Naive thymus-derived CD8-positive, alpha-beta T cell (primary cell): ENCODE measurements around the gene APOL1. TPM values are rescaled to one million over a fixed set of nuclear protein-coding genes. Genes with fewer than 3 reads are reported as not detected.
"Not testable (repeated sequence)": the region's sequence is repeated elsewhere in the genome, so short reads cannot be mapped to it uniquely, and the experiment has no call there.

Experiments
- ATAC-seq, 2 donors: fragments of 150-1000 bp; cut with Tn5 transposase in 1 of 2; sonication (Bioruptor Pico), chemical (Tn5 transposase) in 1 of 2; 1 replicate in 1 of 2; 2 replicates in 1 of 2; pipeline ENCODE4 v1.10.0; 2021; ENCODE audit warnings: mild to moderate bottlenecking in 2 of 2, moderate library complexity in 2 of 2
- POLR2A ChIA-PET: fragments of 350-600 bp; sonication (Branson Sonifier 250); formaldehyde crosslinking; loops from one replicate; lab custom pipeline; 2021; ENCODE audit warnings: antibody characterized with exemption; lab: Charles Lee
- DNase-seq, 10 donors: peaks; one replicate each; pipeline versions ENCODE4 v3.0.0 to v3.0.0-alpha.2; 2020 to 2022
- H3K27ac Mint-ChIP-seq, 10 donors: one replicate each; pipeline ENCODE4 v1.8.0; 2020 to 2022; ENCODE audit warnings: mild to moderate bottlenecking in 10 of 10, mixed read lengths in 10 of 10, moderate library complexity in 4 of 10, inconsistent platforms in 1 of 10
- H3K27me3 Mint-ChIP-seq, 5 donors: one replicate each; pipeline ENCODE4 v1.8.0; 2021 to 2022; ENCODE audit warnings: mixed read lengths in 5 of 5
- H3K36me3 Mint-ChIP-seq, 3 donors: one replicate each; pipeline ENCODE4 v1.8.0; 2020 to 2022; ENCODE audit warnings: mixed read lengths in 3 of 3, mild to moderate bottlenecking in 2 of 3, inconsistent platforms in 1 of 3
- H3K4me1 Mint-ChIP-seq, 4 donors: one replicate each; pipeline ENCODE4 v1.8.0; 2021 to 2022; ENCODE audit warnings: mixed read lengths in 4 of 4
- H3K4me3 Mint-ChIP-seq, 10 donors: one replicate each; pipeline ENCODE4 v1.8.0; 2020 to 2022; ENCODE audit warnings: mild to moderate bottlenecking in 10 of 10, mixed read lengths in 10 of 10, moderate library complexity in 6 of 10, inconsistent platforms in 1 of 10
- H3K9me3 Mint-ChIP-seq, 9 donors: one replicate each; pipeline ENCODE4 v1.8.0; 2020 to 2022; ENCODE audit warnings: mixed read lengths in 9 of 9, mild to moderate bottlenecking in 3 of 9, inconsistent platforms in 1 of 9, moderate library complexity in 1 of 9
- polyA plus RNA-seq, 3 donors: library from polyadenylated mRNA; unstranded; fragments of 300-500 nt; fragmentation: Illumina TruSeq; gene quantifications; one replicate each; pipeline ENCODE4 v1.2.3, GENCODE V29; 2021
- total RNA-seq, 8 experiments: library from RNA in 2 of 8; stranded (reverse) in 2 of 8; gene quantifications; one replicate each; pipeline ENCODE4 v1.2.3 and lab custom pipeline; 2021 to 2026

Gene APOL1
- total and polyA plus RNA-seq, 5 experiments from 2014 or later: 3.3 to 16.5 (median 11.8) TPM

DNA sequence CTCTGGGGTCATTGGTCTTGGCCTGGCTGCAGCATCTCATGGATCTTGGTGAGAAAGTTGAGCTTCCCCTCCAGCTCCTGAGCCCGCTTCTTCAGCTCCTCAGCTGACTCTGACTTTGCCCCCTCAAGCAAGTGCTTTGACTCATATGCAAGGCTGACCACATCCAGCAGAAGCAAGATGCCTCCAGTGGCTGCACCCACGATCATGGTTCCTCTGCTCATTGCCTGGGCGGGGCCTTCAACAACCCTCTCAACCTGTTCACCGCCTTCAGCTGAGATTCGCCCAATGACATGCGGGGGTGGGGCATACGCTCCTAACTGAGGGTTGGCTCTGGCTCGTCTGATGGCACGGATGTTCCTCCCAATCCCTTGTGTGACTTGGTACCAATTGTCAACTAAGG lies 25.5 kb upstream of the APOL1 start:
- H3K4me3 Mint-ChIP-seq: no peak overlapping the region
- peaks cover 0 to 2% (median 1%) of the 10 kb centered on the region in 4 donors for H3K4me1 Mint-ChIP-seq
- H3K9me3 Mint-ChIP-seq: no peaks in the 10 kb centered on the region
- peaks cover 0 to 48% (median 22%) of the 10 kb centered on the region in 3 donors for H3K36me3 Mint-ChIP-seq
- POLR2A ChIA-PET: interaction anchor here (0.7 kb wide), 1 partner anchor 16 kb away, joined by 6 read pairs; no protein-coding TSS in a partner anchor
- peak overlapping the region in 1 of 10 donors; percentile 61 for H3K27ac Mint-ChIP-seq
- H3K27me3 Mint-ChIP-seq: no peaks in the 10 kb centered on the region
- ATAC-seq (no peak), DNase-seq (no peak)

GRCh38 chr22:36227806-36228205 lies 25.1 kb upstream of the APOL1 start:
- H3K4me3 Mint-ChIP-seq: no peak overlapping the region
- no peaks in the 10 kb centered on the region for H3K27me3 Mint-ChIP-seq
- no peaks in the 10 kb centered on the region for H3K9me3 Mint-ChIP-seq
- H3K36me3 Mint-ChIP-seq: peaks cover 0 to 52% (median 22%) of the 10 kb centered on the region in 3 donors
- peak overlapping the region in 1 of 10 donors; percentile 61 for H3K27ac Mint-ChIP-seq
- POLR2A ChIA-PET: interaction anchor here (0.7 kb wide), 1 partner anchor 16 kb away, joined by 6 read pairs; no protein-coding TSS in a partner anchor
- ATAC-seq: no peak
- H3K4me1 Mint-ChIP-seq: peaks cover 0 to 2% (median under 1%) of the 10 kb centered on the region in 4 donors
- no peak for DNase-seq

GRCh38 chr22:36228369-36228768 lies 24.6 kb upstream of the APOL1 start:
- H3K27ac Mint-ChIP-seq, H3K4me1 Mint-ChIP-seq, ATAC-seq, H3K27me3 Mint-ChIP-seq, H3K4me3 Mint-ChIP-seq, POLR2A ChIA-PET, H3K9me3 Mint-ChIP-seq, DNase-seq: not testable (repeated sequence)
- peaks cover 0 to 57% (median 24%) of the 10 kb centered on the region in 3 donors for H3K36me3 Mint-ChIP-seq

DNA sequence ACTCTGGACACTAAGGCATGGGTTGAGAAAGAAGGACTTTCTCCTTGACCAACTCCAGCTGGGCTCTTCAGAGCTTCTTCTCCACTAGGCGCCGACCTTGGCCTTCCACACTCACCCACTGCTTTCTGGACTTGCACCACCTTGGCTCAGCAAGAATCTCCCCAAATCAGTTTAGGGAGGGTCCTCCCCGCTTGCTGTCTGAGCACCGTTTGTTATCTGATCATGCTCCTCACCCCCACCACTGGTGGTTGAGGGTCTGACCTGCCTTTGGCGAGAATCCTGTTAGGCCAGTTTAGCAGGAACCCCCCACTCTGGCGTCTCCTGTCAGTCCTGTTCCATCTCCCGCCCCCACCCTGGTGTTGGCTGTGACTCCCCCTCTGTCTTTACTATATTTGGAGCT lies 24.0 kb upstream of the APOL1 start:
- peaks cover 0 to 63% (median 27%) of the 10 kb centered on the region in 3 donors for H3K36me3 Mint-ChIP-seq
- H3K4me3 Mint-ChIP-seq: no peak overlapping the region
- DNase-seq: no peak
- ATAC-seq: no peak
- POLR2A ChIA-PET: no interaction called here
- H3K27ac Mint-ChIP-seq: no peak overlapping the region
- no peaks in the 10 kb centered on the region for H3K27me3 Mint-ChIP-seq
- no peaks in the 10 kb centered on the region for H3K9me3 Mint-ChIP-seq
- peaks cover 2 to 4% (median 3%) of the 10 kb centered on the region in 4 donors for H3K4me1 Mint-ChIP-seq

- H3K27me3 Mint-ChIP-seq, ATAC-seq, H3K9me3 Mint-ChIP-seq, POLR2A ChIA-PET, DNase-seq, H3K4me3 Mint-ChIP-seq: not testable (repeated sequence)
- peaks cover 0 to 70% (median 28%) of the 10 kb centered on the region in 3 donors for H3K36me3 Mint-ChIP-seq
- H3K4me1 Mint-ChIP-seq: peaks cover 8 to 11% (median 9%) of the 10 kb centered on the region in 4 donors
- peak overlapping the region in 3 of 10 donors; percentile 24 to 71 (median 52) for H3K27ac Mint-ChIP-seq
Observed at GRCh38 chr22:36229649-36230048, 23.3 kb upstream of the APOL1 start.

DNA sequence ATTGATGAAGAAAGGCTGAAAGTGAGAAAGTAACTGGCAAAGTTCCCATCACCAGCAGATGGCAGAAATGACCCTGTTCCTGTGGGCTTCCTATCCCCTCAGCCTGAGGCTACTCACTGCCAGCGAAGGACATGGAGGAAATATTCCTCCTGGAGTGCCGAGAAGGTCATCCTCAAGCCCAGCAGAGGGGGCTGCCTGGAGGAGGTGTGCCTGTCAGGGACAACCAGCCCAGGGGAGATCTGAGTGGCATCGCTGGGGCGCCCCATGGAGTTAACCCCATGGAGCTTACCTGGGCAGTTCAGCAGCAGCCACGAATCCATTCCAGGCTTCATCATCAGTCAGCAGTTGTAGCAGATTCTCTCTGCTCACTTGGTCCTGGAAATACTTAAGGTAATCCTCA lies 21.9 kb upstream of the APOL1 start:
- H3K27me3 Mint-ChIP-seq, H3K9me3 Mint-ChIP-seq, ATAC-seq, H3K4me3 Mint-ChIP-seq, DNase-seq: not testable (repeated sequence)
- Mint-ChIP-seq H3K4me1 (peaks cover 16 to 25% (median 22%) of the 10 kb centered on the region in 4 donors), H3K36me3 (peaks cover 9 to 83% (median 41%) of the 10 kb centered on the region in 3 donors), H3K27ac (peak overlapping the region in 1 of 10 donors; percentile 17)
- POLR2A ChIA-PET: interaction anchor here (0.6 kb wide), 1 partner anchor 859 kb away, joined by 3 read pairs; no protein-coding TSS in a partner anchor

DNA sequence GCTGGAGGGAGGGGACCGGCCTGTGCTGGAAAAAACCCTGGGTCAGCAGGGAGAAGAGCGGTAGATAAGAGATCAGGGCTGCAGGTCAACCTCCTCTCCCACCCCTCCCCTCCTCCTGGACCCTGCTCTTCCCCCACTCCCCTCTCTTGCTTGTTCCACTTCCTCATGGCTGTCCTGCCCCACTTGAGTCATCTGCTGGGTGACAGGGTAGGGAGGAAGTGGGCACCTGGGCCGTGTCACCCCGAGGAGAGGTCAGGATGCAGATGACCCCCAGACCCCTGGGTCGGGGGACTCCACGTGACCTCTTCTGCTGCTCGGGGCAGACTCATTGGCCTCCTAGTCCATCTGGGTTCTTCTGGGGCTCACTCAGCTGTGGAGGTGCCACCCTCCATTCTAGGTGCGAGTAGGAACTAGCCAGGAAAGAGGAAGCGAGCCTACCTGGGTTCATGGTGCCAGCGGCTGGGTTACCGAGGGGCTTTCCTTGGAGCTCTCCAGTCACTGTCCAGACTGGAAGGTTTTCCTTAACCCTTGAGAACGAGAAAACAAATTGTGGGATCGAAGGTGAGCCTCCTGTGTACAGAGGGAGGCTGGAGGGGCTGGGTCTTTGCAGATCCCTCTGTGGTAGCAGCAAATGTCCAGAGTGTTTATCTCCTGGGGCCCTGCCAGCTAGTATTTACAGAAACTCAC lies 20.1 kb upstream of the APOL1 start:
- DNase-seq (no peak), ATAC-seq (no peak)
- POLR2A ChIA-PET: no interaction called here
- Mint-ChIP-seq H3K36me3 (peaks cover 12 to 92% (median 42%) of the 10 kb centered on the region in 3 donors), H3K27ac (peak overlapping the region in 2 of 10 donors; percentile 74), H3K27me3 (no peaks in the 10 kb centered on the region), H3K9me3 (peaks cover 0 to 2% (median 0%) of the 10 kb centered on the region in 9 donors), H3K4me1 (peaks cover 25 to 42% (median 40%) of the 10 kb centered on the region in 4 donors), H3K4me3 (no peak overlapping the region)

- ATAC-seq: no peak
- POLR2A ChIA-PET: no interaction called here
- H3K4me3 Mint-ChIP-seq: no peak overlapping the region
Observed at GRCh38 chr22:36233796-36234195, 19.1 kb upstream of the APOL1 start.

DNA sequence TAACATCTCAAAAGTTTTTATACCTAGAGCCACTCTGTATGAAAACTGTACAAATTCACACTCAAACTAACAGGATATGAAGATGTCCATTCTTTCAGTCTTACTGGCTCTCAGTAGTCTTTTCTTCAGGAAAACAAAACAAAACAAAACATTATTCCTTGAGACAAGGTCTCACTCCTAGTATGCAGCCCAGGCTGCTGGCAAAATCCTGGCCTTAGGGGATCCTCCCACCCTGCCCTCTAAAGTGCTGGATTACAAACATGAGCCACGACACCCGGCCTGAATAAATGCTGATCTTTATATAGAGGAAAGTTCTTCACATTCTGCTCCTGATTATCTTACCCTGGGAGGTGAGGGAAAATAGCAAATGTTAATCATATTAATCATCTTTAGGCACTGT lies 18.7 kb upstream of the APOL1 start:
- POLR2A ChIA-PET: no interaction called here
- no peaks in the 10 kb centered on the region for H3K27me3 Mint-ChIP-seq
- peaks cover 12 to 83% (median 40%) of the 10 kb centered on the region in 3 donors for H3K36me3 Mint-ChIP-seq
- H3K4me1 Mint-ChIP-seq: peaks cover 34 to 55% (median 52%) of the 10 kb centered on the region in 4 donors
- no peak for ATAC-seq
- H3K4me3 Mint-ChIP-seq: no peak overlapping the region
- no peak for DNase-seq
- H3K27ac Mint-ChIP-seq: peak overlapping the region in 6 of 10 donors; percentile 0 to 70 (median 58)
- peaks cover 0 to 2% (median 0%) of the 10 kb centered on the region in 9 donors for H3K9me3 Mint-ChIP-seq

More at GRCh38 chr22:36233796-36234195, 19.1 kb upstream of the APOL1 start:
- Mint-ChIP-seq H3K36me3 (peaks cover 12 to 87% (median 40%) of the 10 kb centered on the region in 3 donors), H3K27ac (peak overlapping the region in 3 of 10 donors; percentile 0 to 70 (median 37)), H3K9me3 (peaks cover 0 to 2% (median 0%) of the 10 kb centered on the region in 9 donors), H3K27me3 (no peaks in the 10 kb centered on the region), H3K4me1 (peaks cover 31 to 51% (median 49%) of the 10 kb centered on the region in 4 donors)
- DNase-seq: no peak

GRCh38 chr22:36234919-36235318 lies 18.0 kb upstream of the APOL1 start:
- Mint-ChIP-seq H3K36me3 (peaks cover 12 to 76% (median 40%) of the 10 kb centered on the region in 3 donors), H3K9me3 (peaks cover 0 to 2% (median 0%) of the 10 kb centered on the region in 9 donors), H3K27ac (peak overlapping the region in 5 of 10 donors; percentile 40 to 70 (median 61)), H3K27me3 (no peaks in the 10 kb centered on the region), H3K4me3 (peak overlapping the region in 3 of 10 donors; percentile 2 to 22 (median 20)), H3K4me1 (peaks cover 40 to 62% (median 59%) of the 10 kb centered on the region in 4 donors)
- peak in 1 of 10 donors; percentile 8 for DNase-seq
- ATAC-seq: no peak
- POLR2A ChIA-PET: no interaction called here

- Mint-ChIP-seq H3K9me3 (peaks cover 0 to 2% (median 0%) of the 10 kb centered on the region in 9 donors), H3K4me3 (peak overlapping the region in 9 of 10 donors; percentile 49 to 99 (median 59)), H3K27me3 (no peaks in the 10 kb centered on the region), H3K36me3 (peaks cover 12 to 72% (median 39%) of the 10 kb centered on the region in 3 donors), H3K4me1 (peaks cover 41 to 66% (median 62%) of the 10 kb centered on the region in 4 donors), H3K27ac (peak overlapping the region in 5 of 10 donors; percentile 6 to 100 (median 27))
- DNase-seq (no peak), ATAC-seq (no peak)
- POLR2A ChIA-PET: no interaction called here
Observed at GRCh38 chr22:36235585-36235984, 17.3 kb upstream of the APOL1 start.

DNA sequence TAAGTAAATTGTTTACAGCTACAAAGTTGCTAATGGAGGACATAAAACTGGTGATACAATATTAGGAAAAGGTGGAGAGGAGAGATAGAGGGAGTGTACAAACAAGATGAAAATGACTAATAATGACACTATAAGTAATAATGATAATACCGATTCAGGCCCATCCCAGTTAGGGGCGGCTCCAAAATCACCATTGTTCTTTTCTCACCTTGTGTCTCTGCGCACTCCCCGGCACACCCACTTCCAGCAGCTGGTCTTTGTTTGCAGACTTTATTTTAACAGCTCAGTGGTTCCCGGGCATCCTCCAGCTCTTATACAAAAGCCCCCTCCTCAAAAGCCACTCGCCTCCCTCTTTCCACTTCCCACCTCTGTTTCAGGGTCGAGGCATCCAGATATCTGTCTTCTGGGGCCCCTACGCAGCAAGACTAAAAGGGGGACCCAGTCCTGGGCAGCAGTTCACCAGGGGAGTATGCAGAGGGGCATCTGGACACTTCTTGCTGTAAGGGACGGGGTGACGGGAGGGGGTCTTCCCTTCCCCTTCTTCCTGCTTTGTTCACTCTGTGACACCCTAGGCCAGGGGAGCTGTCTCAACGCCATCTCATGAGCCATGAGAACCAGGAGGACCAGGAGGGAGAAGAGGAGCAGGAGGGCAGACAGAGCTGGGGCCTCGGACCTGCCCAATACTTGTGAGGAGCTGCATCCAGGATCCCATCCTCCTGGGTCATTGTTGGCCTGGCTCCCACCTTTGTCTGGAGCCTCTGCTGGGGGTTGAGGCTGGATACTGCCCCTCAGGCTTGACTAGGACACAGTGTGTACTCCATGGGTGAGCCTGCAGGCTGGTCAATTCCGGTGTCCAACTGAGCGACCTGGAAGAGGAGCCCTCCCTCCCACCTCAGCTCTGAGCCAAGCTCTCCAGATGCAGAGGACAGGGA lies 16.3 kb upstream of the APOL1 start:
- peak in 1 of 10 donors; percentile 8 for DNase-seq
- H3K27ac Mint-ChIP-seq: peak overlapping the region in 6 of 10 donors; percentile 18 to 100 (median 40)
- no peak for ATAC-seq
- no peaks in the 10 kb centered on the region for H3K27me3 Mint-ChIP-seq
- POLR2A ChIA-PET: no interaction called here
- peaks cover 12 to 61% (median 34%) of the 10 kb centered on the region in 3 donors for H3K36me3 Mint-ChIP-seq
- peak overlapping the region in 9 of 10 donors; percentile 59 to 100 (median 98) for H3K4me3 Mint-ChIP-seq
- H3K4me1 Mint-ChIP-seq: peaks cover 41 to 66% (median 62%) of the 10 kb centered on the region in 4 donors
- H3K9me3 Mint-ChIP-seq: peaks cover 0 to 2% (median 0%) of the 10 kb centered on the region in 9 donors
